Kidney epithelial cell (primary cell): ENCODE data around the gene PER2. TPM values are rescaled to one million over a fixed set of nuclear protein-coding genes. Genes with fewer than 3 reads are reported as not detected.
A peak's percentile ranks its signal among the peaks of the same experiment; 100 is the strongest.

Experiments
- DNase-seq: peaks from one replicate; pipeline ENCODE4 v3.0.0-alpha.2; 2010; ENCODE audit warnings: low read depth
- H3K27me3 ChIP-seq: 2 replicates; pipeline ENCODE4 v1.6.0; 2011; ENCODE audit warnings: low read length; ENCODE audit not compliant: control insufficient read depth, insufficient read depth
- H3K36me3 ChIP-seq: 2 replicates; pipeline ENCODE4 v1.5.1; 2011; ENCODE audit warnings: low read length; ENCODE audit not compliant: control insufficient read depth, insufficient read depth
- H3K4me3 ChIP-seq: 2 replicates; pipeline ENCODE4 v1.5.1; 2011; ENCODE audit warnings: low read depth, mild to moderate bottlenecking, control low read depth, low read length
- total RNA-seq: library from RNA; depleted of rRNA; stranded (reverse); fragments of >200 nt; gene quantifications from 2 replicates; pipeline ENCODE4 v1.2.3, GENCODE V29; 2015
- TF ChIP-seq, protein P1 (sequence below): IDR thresholded peaks from 2 replicates; pipeline ENCODE4 v1.5.1; 2011; ENCODE audit warnings: mild to moderate bottlenecking, moderate library complexity, low read length, control low read depth, inconsistent platforms; ENCODE audit not compliant: insufficient read depth, poor library complexity, severe bottlenecking

Gene PER2
- total RNA-seq, 1 donor from 2014 or later: 3.3 TPM

- no peak for DNase-seq
- Histone ChIP-seq H3K4me3 (no peak overlapping the region), H3K27me3 (no peaks in the 10 kb centered on the region), H3K36me3 (no peaks in the 10 kb centered on the region)
- TF ChIP-seq, protein P1, sequence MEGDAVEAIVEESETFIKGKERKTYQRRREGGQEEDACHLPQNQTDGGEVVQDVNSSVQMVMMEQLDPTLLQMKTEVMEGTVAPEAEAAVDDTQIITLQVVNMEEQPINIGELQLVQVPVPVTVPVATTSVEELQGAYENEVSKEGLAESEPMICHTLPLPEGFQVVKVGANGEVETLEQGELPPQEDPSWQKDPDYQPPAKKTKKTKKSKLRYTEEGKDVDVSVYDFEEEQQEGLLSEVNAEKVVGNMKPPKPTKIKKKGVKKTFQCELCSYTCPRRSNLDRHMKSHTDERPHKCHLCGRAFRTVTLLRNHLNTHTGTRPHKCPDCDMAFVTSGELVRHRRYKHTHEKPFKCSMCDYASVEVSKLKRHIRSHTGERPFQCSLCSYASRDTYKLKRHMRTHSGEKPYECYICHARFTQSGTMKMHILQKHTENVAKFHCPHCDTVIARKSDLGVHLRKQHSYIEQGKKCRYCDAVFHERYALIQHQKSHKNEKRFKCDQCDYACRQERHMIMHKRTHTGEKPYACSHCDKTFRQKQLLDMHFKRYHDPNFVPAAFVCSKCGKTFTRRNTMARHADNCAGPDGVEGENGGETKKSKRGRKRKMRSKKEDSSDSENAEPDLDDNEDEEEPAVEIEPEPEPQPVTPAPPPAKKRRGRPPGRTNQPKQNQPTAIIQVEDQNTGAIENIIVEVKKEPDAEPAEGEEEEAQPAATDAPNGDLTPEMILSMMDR: no peak
Observed at GRCh38 chr2:238267884-238268680, 20.3 kb downstream of the PER2 start.

- no peak overlapping the region for H3K4me3 ChIP-seq
- no peak for DNase-seq
Observed at GRCh38 chr2:238267341-238267710, 21.1 kb downstream of the PER2 start.

GRCh38 chr2:238265605-238266004 lies 22.8 kb downstream of the PER2 start:
- TF ChIP-seq, protein P1: no peak
- DNase-seq: no peak

More at GRCh38 chr2:238267341-238267710, 21.1 kb downstream of the PER2 start:
- Histone ChIP-seq H3K27me3 (no peaks in the 10 kb centered on the region), H3K36me3 (no peaks in the 10 kb centered on the region)
- TF ChIP-seq, protein P1: no peak

GRCh38 chr2:238264072-238264460 lies 24.3 kb downstream of the PER2 start:
- no peaks in the 10 kb centered on the region for H3K27me3 ChIP-seq
- H3K4me3 ChIP-seq: no peak overlapping the region
- DNase-seq: no peak
- peaks cover 1% of the 10 kb centered on the region for H3K36me3 ChIP-seq
- TF ChIP-seq, protein P1: no peak

More at GRCh38 chr2:238265605-238266004, 22.8 kb downstream of the PER2 start:
- no peaks in the 10 kb centered on the region for H3K27me3 ChIP-seq
- H3K4me3 ChIP-seq: no peak overlapping the region
- H3K36me3 ChIP-seq: no peaks in the 10 kb centered on the region

- peak; percentile 64 for DNase-seq
- Histone ChIP-seq H3K36me3 (peaks cover 1% of the 10 kb centered on the region), H3K4me3 (no peak overlapping the region), H3K27me3 (no peaks in the 10 kb centered on the region)
- TF ChIP-seq, protein P1: peak; percentile 87
Observed at GRCh38 chr2:238263204-238264071, 25.0 kb downstream of the PER2 start.
